ENCODE results near the gene GDF3. TPM values are rescaled to one million over a fixed set of nuclear protein-coding genes. Genes with fewer than 3 reads are reported as not detected.

The GDF3 gene
- total and polyA plus RNA-seq, 9 of the 15 experiments (the other 6 are each of a cell fraction or from before 2014, with no cell fraction given) = not detected

GRCh38 chr12:7723926-7724325, 28.4 kb upstream of the GDF3 start (continued):
- no peak for TF ChIP-seq ARHGAP35 (IDR thresholded peaks at IDR 0.05; ENCODE audit: partially characterized antibody)
- no peak for TF ChIP-seq LCOR (CRISPR knock-in tag; IDR thresholded peaks at IDR 0.05)
- no peak for TF ChIP-seq POLR3A (IDR thresholded peaks at IDR 0.05; ENCODE audit: borderline replicate concordance, extremely low read depth, insufficient read depth, insufficient read length)

- peaks cover 0 to 4% of the 10 kb centered on the region in 2 experiments; a peak in 1 of 5 replicates for H3K27me3 ChIP-seq (ENCODE audit: control insufficient read depth in 2 of 2, insufficient read depth in 2 of 2, low read length in 2 of 2)
- H2AFZ ChIP-seq (ENCODE audit: low read depth, low read length) = no peak overlapping the region
- no peaks in the 10 kb centered on the region for H3K9me3 ChIP-seq (replicated peaks; ENCODE audit: control insufficient read depth, insufficient read depth, low read depth, low read length)
- no peak overlapping the region for H3K27ac ChIP-seq (ENCODE audit: extremely low read depth, low read depth, low read length)
- in situ Hi-C loops (cut with MboI) (loop anchor here (10.0 kb wide), 1 partner anchor 85 kb away; no protein-coding TSS in a partner anchor), intact Hi-C loops (cut with micrococcal nuclease) (loop anchor here (5.0 kb wide), 1 partner anchor 87 kb away; no protein-coding TSS in a partner anchor)
- H3K4me2 ChIP-seq (ENCODE audit: insufficient read depth, low read length) = no peak overlapping the region
- ATAC-seq (no peak), DNase-seq (ENCODE audit: extremely low read depth in 1 of 4, low spot score in 3 of 4) (no peak), FAIRE-seq (no peak)
- ChIA-PET POLR2A (no interaction called here), CTCF (ENCODE audit: low intra/inter-chr PET ratio) (interaction anchor here (0.6 kb wide), 2 partner anchors 9 to 1646 kb away, joined by 3 to 5 read pairs; partner anchors contain the start of gene DPPA3)
- TF ChIP-seq PCBP2 (IDR thresholded peaks at IDR 0.05; ENCODE audit: low read depth, low read length, poor library complexity, severe bottlenecking) = no peak
- H3K4me3 ChIP-seq = no peak overlapping the region
- BruUV-seq (replicated peaks) = no TSS peak
- no peaks in the 10 kb centered on the region for H3K9me1 ChIP-seq (ENCODE audit: control insufficient read depth, insufficient read depth, low read length)
- H4K20me1 ChIP-seq (replicated peaks; ENCODE audit: control insufficient read depth, insufficient read depth, low read length) = no peaks in the 10 kb centered on the region
- 5% methylated on average over 12 of the region's 15 CpGs for WGBS (ENCODE audit: insufficient coverage, low coverage, missing lambda C conversion rate)
- no peaks in the 10 kb centered on the region for H3K79me2 ChIP-seq (ENCODE audit: control insufficient read depth, insufficient read depth, low read length)
- no peaks in the 10 kb centered on the region for H3K4me1 ChIP-seq (replicated peaks in 1 of 2; ENCODE audit: control insufficient read depth in 2 of 2, insufficient read depth in 2 of 2, low read length in 2 of 2)
- H3K9ac ChIP-seq (ENCODE audit: insufficient read depth in 1 of 2, low read depth in 2 of 2, low read length in 2 of 2) = no peak overlapping the region
- no peaks in the 10 kb centered on the region for H3K36me3 ChIP-seq (ENCODE audit: control insufficient read depth, insufficient read depth, low read length)
Measured at GRCh38 chr12:7719946-7720730, 24.6 kb upstream of the GDF3 start.
